Embryonic facial prominence (tissue), 1 donor: Measurements from ENCODE around the gene SKI.

Experiments
- DNase-seq: peaks from one replicate; pipeline ENCODE4 v3.0.0-alpha.2; 2016; ENCODE audit errors: extremely low spot score

The SKI gene

GRCh38 chr1:2229911-2230731, 2.0 kb downstream of the SKI start:
- DNase-seq: no peak

DNA sequence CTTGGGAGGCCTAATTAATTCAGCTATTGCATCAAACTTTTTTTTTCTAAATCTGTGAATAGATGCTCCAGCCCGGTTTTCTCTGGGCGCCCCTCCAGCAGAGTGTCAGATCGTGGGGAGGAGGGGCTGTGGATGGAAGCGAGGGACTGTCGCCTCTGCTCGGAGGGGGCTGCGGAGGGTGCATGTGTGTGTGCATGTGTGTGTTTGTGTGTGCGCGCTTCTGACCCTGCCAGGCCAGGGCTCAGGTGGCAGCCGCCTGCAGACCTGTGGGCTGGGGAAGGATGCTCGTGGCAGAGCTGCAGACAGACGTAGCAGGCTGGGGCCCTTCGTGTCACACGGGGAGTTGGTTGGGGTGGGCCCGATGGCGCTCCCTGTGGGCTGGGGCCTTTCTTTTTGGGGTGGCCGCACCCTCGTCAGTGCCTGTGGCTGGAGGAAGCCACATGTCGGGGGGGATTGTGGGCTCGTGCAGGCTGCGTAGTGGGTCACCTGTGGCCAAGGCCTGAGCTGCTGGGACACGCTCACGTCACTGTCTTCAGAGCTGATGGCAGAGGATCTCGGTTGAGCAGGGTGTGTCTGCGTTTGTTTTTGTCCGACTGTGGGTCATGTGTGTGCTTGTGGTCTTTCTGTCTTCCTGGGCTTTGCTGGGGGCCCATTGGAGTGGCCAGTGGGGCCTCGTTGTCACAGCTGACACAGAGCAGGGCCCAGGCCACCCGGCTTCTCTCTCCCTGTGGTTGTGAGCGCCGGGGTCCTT, 2.8 kb downstream of the SKI start:
- no peak for DNase-seq

- no peak for DNase-seq
Measured at GRCh38 chr1:2231532-2232254, 3.6 kb downstream of the SKI start.

- DNase-seq: no peak
Measured at GRCh38 chr1:2232255-2232915, 4.3 kb downstream of the SKI start.

GRCh38 chr1:2232916-2233438, 4.9 kb downstream of the SKI start:
- no peak for DNase-seq

- no peak for DNase-seq
Measured at GRCh38 chr1:2233468-2233867, 5.3 kb downstream of the SKI start.

GRCh38 chr1:2233997-2234761, 6.1 kb downstream of the SKI start:
- no peak for DNase-seq

GRCh38 chr1:2234762-2235113, 6.6 kb downstream of the SKI start:
- DNase-seq: no peak

- no peak for DNase-seq
Measured at GRCh38 chr1:2235300-2235998, 7.3 kb downstream of the SKI start.

DNA sequence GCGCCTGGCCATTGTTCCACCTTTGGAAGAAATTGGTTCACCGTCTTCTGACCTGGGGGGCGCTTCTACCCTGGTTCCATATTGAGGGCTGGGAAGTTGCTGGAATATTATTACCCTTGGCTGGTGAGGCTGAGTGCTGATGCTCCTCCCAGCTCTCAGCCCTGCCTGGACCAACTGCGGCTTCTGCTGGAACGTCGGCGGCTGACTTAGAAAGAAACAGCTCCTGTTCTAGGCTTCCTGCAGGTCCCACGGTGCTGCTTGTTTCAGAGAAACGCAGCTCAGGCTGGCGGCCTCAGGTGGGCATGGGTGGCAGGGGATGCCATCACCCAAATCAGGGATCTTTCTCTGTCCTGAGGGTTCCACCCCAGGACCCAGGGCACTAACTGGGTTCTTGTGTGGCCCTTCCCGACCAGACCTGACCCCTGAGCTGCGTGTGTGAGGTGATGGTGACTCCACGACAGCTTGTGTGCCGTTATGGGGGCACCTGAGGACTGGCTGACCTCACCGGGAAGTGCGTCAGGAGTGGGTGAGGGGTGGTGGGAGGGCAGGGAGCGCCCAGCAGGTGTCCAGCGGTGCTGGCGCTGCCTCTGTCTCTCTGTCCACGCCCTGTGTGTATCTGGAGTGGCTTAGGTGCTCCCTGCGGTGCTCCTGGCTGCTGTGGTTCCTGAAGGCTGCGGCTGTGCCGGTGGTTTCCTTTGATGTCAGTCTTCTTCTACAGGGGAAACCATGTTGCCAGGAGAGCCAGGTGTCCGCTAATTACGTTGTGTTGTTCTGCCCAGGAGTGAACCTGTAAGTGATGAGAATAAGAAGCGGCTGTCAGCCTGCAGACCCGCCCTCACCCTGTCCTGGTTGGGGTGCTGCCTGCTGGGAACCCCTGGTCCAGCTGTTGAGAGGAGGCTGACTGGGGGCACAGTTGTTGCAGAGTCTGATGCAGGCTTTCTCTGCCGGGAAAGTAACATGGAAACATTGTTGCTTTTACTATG, 8.9 kb downstream of the SKI start:
- no peak for DNase-seq

DNA sequence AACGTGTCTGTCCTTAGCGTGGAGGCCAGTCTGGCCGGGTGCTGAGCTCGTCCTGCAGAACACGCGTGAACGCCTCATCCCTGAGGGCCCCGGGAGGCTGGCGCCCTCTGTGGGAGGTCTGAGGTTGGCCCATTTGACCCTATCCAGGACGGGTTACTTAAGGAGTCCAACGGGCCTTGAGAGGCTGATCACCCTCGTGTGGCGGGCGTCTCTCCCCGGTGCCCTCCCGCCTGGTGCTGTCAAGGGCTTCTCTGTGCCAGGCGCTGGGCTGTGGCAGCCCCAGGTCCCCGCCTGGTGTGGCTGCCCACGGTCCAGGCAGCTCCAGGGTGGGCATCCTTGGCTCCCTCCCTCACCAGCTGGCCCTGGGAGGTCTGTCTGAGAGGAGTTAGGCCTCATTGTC, 9.7 kb downstream of the SKI start:
- DNase-seq: no peak

- DNase-seq: no peak
Measured at GRCh38 chr1:2238361-2239012, 10.4 kb downstream of the SKI start.

GRCh38 chr1:2239013-2239370, 10.9 kb downstream of the SKI start:
- DNase-seq: no peak

- no peak for DNase-seq
Measured at GRCh38 chr1:2239384-2239985, 11.4 kb downstream of the SKI start.

- no peak for DNase-seq
Measured at GRCh38 chr1:2240270-2241156, 12.4 kb downstream of the SKI start.

DNA sequence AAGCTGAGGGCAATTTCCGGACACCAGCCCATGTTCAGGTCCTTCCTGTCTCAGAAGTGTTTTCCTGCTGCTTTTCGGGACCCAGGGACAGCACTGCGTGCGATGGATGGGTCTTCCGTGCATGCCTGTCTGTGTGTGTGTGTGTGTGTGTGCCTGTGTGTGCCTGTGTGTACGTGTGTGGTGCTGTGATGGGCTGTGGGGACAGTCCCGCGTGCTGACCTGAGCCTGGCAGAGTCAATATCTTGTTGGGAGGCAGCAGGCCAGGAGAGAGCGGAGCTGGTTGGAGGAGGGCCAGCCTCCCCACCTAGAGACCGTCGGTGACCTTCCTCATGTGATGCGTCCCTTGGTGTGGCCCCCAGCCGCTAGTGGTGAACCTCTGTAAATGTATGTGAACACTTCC, 13.7 kb downstream of the SKI start:
- DNase-seq: no peak
